CD4-positive, alpha-beta T cell treated with Interleukin-4 for 1 hour (primary cell): ENCODE results near the gene TGIF1.
"Not testable (repeated sequence)": the region's sequence is repeated elsewhere in the genome, so short reads cannot be mapped to it uniquely, and the experiment has no call there.

Experiments
- DNase-seq, 2 donors: peaks; one replicate each; pipeline ENCODE4 v3.0.0-alpha.2; 2020 to 2022

The TGIF1 gene

DNA sequence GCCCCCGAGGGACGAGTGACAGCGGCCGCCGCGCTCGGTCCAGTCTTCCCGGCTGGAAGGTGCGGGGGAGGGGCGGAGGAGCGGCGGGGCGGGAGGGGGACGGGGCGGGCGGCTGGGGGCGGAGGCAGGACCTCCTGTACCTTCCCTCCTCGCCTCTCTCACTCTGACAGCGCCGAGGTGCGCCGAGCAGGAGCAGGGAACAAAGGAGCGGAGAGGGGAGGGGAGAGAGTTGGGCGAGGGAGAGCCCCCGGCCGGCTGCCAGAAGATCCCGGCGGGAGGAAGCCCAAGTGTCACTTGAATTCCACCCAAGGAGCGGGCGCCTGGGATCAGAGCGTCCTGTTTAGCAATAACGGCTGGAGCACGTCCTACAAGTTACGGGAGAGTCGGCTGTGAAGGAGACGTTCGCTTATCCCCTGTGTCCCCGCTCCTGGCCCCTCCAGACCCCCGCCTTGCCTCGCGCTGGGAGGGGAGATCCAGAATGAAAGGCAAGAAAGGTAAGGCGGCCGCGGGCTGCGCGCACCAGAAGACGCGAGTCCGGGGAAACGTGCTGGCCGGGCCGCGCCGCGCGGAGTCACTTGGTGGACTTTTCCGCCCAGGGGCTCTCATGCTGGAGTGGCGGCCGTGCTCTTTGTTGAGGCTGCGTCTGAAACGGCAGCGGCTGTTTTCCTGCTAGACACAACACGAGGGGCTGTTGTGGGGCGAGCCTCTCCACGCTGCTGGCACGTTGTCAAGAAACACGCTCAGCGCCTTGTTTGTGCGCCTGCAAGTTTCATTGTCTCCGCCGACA lies at the start of gene TGIF1:
Gene TGIF1, plus strand, starts transcription at position 161 of the 787 bp plus-strand sequence. Its CDS starts 318 bp downstream, at position 479.
- DNase-seq: peak; percentile 79 to 84

DNA sequence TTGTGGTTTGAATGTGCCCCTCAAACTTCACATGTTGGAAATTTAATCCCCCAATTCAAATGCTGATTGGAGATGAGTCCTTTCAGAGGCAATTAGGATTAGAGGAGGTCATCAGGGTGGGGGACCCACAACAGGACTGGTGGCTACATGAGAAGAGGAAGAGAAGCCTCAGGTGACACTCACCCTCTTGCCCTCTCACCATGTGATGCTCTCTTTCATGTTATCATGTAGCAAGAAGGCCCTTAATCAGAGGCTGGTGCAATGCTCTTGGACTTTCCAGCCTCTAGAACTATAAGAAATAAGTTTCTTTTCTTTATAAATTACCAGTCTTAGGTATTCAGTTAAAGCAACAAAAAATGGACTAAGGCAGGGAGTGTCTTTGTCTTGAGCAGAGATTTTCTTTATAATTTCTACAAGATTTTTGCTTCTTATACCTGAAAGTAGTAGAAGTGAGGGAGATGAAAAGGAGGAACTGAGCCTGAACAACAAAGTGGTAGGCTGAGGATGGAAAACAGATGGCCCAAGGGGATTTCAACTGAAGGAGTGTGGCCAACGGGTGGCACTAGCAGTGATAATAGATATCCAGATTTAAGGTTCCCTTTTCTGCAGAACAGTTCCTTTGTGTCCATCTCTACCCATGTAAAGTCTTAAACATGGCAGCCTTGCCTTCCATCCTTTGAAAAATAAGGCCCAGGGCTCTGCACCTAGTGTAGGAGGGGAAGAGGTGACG lies 49.2 kb upstream of the TGIF1 start:
- DNase-seq: no peak

DNA sequence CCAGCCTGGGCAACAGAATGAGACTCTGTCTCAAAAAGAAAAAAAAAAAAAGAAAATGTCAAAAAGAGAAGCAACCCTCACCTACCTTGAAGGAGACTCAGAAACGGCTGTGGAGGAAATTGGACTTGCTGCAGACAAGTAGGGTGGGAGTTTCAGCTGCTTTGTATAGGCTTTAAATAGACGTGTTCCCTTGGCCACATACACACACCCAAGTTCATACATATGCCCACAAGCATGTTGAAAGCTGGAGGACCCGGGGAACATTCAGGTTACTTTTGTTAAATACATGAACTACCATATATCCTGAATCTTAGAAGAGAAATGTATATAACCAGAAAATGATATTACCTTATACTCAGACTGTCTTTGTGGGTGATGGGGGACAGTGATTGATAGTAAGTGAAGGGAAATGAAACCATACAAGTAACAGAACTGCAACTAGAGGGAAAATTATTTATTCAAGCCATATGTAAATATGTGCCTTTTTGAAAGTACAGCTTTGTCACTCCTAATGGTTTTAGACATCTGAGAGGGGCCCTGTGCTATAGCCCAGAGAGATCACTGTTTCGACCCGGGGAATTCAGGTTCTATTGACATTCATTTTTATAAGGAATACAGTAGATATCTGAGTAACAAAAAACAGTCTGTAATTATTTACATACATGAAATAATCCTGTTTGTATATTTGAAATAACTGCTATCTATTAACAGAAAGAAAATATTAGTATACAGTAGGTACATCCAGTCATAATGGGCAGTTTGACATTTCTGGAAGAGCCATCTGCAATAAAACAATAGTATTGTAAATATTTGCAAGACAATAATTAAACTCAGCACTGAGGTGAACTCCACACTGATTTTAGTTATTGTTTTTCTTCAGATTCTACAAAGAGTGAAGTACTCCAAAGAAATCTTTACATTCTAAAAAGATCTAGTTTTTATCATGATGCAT lies 48.0 kb upstream of the TGIF1 start:
- no peak for DNase-seq

DNA sequence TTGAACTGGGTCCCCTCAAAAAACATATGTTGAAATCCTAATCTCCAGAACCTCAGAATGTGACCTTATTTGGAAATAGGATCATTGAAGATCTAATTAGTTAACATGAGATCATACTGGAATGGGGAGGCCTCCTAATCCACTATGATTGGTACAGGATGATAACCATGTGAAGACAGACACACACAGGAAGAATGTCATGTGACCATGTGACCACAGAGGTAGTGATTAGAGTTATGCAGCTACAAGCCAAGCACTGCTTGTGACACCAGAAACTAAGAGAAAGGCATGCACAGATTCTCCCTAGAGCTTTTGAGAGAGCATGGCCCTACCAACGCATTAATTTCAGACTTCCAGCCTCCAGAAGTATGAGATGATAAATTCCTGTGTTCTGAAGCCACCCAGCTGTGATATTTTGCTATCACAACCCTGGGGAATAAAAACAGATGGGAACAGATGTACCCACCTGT lies 47.0 kb upstream of the TGIF1 start:
- peak in 1 of 2 donors; percentile 10 for DNase-seq

DNA sequence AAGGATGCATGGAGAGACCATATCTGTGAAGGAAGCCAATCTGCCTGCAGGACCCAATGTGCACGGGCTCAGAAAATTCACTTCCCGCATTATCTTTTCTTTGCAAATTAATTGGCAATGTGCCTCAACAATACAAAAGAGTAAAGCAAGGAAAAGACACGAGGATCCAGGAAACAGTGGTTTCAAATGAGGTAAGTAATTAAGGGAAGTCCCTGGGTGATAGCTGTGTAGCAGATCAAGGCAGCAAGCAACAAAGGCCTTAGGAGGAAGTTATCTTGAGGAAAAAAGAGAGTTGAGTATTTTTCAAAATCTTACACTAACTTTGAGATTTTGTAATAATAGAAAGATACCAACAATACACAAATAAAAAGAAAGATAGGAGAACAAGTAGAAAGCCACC lies 44.3 kb upstream of the TGIF1 start:
- DNase-seq: no peak

DNA sequence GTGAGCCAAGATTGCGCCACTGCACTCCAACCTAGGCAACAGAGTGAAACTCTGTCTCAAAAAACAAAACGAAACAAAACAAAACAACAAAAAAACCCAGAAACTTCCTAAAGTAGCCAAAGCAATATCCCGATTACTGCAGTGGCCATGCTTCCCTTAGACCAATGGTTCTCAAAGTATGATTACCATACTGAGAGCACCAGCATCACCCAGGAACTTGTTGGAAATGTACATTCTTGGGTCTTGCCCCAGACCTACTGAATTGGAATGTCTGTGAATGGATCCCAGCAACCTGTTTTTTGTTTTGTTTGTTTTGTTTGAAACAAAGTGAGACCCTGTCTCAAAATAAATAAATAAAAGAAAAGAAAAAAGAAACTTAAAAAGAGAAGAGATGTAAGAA lies 41.9 kb upstream of the TGIF1 start:
- DNase-seq: no peak

DNA sequence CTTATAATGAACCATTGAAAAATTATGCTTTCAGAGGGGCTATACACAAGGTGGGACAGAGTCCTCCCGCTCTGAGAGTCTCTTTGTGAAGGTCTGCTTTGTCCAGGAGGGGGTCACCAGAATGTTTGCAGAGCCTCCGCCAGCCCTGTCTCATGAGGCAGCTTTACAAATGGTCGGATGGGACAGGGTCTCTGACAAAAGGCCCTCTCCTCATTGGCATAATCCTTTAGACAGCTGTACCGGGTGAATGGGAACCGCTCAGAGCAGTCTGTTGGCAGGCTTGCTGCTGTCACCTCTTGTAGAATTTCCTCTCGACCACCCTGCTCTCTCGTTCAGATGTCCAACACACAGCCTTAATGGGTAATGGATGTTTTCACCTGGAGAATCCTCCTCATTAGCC lies 40.2 kb upstream of the TGIF1 start:
- no peak for DNase-seq

DNA sequence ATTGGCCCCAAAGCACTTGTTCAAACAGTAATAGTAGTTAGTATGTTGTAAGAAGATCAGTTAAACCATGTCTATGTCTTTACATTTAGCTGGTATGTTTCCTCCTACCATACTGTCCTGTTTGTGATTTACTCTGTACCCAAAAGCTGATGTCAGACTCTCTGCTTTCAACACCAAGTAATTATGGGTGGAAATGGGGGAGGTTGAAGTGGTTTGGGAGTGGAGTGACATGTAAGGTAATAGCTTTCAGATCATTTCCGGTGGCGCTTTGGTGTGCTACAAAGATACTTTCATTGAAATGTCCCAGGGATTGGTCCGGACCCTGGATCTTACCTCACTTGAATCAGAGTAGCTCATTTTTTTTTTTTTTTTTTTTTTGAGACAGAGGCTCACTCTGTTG lies 39.7 kb upstream of the TGIF1 start:
- DNase-seq: no peak

DNA sequence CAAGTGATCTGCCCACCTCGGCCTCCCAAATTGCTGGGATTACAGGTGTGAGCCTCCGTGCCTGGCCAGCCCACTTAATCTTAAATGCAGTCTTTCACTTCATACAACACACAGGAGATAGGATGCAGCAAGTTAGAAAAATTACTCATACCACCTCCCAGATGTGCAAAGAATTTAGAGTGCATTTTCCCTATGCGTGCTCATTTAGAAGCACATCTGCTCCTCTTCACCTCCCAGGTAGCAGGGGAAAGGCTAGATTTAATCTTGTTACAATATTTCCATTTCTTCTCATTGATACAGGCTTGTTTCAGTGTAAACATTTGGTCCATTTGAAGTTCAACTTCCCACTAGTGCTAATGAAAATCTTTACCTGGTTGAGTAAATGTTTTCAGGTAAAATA lies 39.1 kb upstream of the TGIF1 start:
- DNase-seq: not testable (repeated sequence)

DNA sequence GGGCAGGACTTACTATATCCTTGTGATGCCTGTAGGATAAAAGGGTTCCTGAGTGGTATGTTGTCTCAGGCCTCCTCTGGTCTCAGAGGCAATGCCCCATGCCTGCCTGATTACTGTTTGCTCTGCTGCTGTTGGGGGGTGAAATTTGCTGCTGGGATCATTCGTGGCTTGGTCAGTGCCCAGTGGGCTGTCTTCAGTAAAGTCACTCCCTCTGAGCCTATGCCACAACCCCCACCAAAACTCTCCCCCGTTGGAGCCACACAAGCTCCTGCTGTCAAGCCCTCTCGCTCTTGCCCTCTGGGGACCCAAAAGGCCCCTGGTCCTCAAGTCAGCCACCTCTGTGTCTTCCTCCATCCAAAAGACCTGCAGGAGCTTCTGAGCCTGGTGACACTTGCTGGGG lies 38.6 kb upstream of the TGIF1 start:
- DNase-seq: no peak

DNA sequence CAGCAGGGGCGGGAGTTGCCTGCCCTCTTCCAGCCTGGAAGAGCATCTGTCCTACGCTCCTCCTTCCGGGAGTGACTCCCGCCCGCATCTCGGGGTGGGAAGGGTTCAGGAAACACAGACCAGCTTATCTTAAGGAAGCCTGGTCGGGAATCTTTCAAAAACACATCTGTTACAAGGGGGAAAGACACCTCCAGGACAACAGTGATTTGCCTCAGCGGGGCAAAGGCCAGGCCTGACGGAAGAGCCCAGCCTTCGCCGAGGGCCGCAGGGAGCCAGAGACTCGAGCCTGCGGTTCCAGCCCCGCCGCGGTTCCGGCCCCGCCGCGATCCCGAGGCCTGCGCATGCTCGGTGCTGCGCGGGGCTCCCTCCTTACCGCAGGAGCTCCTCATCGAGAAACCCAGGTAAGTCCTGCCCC lies 38.1 kb upstream of the TGIF1 start:
- DNase-seq: peak; percentile 25 to 39

DNA sequence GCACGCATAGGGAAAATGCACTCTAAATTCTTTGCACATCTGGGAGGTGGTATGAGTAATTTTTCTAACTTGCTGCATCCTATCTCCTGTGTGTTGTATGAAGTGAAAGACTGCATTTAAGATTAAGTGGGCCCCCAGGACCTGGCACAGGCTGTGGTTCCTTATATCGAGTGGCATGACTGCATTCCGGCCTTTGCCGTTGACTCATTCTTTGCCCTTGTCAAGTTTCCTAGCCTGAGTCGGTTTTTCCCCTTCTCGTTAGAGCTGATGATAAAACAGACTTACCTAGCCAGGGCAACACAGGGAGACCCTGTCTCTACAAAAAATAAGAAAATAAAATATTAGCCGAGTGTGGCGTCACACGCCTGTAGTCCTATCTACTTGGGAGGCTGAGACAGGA lies 37.4 kb upstream of the TGIF1 start:
- not testable (repeated sequence) for DNase-seq

DNA sequence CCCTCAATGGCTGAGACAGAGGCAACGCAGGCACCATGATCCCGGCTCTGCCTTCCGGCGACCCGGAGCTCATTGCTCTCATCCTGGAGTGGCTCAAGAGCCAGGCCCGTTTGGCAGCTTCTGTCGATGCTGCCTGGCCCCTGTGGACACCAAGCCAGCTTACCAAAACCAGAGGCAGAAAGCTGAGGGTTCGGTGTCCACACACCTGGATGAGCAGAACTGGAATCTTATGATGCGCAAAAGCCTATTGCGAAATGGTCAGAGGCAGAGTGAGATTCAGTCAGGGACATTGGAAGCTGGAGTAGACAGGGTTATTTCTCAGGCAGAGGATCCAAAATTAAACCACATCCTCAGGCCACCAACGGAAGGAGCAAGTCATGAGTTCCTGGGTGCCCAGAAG lies 34.9 kb upstream of the TGIF1 start:
- no peak for DNase-seq

DNA sequence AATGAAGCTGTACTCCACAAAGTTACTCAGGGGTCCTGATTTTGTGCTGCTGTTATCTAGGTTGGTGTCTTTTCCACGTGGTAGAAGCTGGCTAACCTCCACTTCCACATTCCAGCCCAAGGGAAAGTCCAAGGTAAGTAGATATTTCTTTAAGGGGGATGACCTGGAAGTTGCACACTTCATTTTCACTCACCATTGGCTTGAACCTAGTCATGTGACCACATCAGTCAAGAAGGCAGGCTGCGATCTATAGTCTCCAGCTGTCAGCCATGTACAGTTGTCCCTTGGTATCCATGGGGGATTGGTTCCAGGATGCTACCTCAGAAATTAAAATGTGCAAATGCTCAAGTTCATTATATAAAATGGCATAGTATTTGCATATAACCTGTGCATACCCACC lies 31.9 kb upstream of the TGIF1 start:
- DNase-seq: no peak

DNA sequence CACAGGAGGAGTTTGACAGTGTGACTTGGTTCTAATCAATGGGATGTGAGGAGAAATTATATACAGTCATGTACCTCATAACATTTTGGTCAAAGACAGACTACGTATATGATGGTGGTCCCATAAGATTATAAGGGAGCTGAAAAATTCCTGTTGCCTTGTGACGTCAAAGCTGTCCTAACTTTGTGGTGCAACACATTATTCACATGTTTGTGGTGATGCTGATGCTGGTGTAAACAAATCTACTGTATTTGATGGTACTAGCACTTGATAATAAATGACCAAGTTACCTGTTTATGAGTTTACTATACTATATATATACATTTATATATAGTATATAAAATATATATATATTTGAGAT lies 29.1 kb upstream of the TGIF1 start:
- no peak for DNase-seq

DNA sequence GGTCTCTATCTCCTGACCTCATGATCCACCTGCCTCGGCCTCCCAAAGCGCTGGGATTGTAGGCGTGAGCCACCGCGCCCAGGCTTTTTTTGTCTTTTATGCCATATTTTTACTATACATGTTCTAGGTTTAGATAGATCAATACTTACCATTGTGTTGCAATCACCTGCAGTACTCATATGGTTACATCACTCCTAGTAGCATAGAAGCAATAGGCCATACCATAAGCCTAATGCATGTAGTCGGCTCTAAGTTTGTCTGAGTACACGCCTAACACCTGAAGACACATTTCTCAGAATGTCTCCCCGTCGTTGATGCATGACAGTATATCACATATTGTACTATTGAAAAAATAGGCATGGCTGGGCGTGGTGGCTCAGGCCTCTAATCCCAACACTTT lies 27.1 kb upstream of the TGIF1 start:
- no peak for DNase-seq

DNA sequence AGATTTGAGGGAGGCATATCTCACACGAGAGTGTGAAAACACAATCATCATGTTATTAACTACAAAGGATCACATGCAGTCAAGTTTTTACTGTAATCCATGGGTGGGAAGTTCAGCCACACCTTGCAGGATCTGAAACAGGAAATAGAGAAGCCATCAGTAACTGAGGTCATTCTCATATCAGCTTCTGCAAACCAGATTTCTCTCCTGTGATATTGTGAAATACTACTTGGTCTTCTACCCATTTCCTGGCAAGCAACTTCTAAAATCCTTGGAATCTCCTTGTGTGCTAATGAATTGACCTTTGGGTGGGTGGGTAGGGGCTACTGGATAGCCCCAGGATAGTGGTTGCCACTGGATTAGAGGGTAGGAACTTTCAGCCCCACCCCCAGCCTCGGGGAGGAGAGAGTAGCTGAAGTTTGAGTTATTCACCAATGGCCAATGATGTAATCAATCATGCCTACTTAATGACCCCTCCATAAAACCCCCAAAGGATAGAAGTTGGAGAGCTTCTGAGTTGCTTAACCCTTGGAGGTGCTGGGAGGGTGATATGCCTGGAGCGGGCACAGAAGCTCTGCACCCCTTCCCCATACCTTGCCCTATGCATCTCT lies 25.6 kb upstream of the TGIF1 start:
- no peak for DNase-seq

DNA sequence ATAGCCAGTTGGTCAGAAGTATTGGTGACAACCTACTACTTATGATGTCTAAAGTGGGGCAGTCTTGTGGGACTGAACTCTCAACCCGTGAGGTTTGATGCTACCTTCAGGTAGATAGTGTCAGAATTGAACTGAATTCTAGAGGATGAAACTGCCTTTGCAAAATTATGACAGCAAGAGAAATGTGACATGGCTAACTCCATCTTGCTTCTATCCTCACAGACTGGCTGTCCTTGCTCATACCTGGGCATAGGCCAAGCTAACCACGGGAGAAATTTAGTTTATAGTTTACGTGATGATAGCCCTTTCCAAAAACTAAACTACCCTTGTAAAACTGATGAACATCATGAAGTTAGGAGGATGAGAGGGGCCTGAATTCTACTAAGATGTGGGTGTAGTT lies 24.9 kb upstream of the TGIF1 start:
- DNase-seq: no peak

DNA sequence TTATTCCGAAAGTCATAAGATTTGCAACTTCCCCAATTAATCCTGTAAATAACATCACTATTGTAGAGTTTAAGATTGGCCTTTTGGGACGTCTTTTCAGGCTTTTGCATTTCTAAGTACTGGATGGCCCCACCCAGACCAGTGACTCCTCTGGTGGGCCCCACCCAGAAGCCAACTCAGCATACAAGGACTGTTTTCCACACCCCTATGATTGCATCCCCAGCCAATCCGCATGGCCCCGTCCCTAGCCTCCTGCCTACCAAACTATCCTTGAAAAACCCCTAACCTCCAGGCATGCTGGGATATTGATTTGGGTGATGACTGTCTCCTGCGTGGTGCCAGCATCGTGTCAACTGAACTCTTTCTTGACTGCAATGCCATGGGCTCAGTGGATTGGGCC lies 24.5 kb upstream of the TGIF1 start:
- DNase-seq: no peak

DNA sequence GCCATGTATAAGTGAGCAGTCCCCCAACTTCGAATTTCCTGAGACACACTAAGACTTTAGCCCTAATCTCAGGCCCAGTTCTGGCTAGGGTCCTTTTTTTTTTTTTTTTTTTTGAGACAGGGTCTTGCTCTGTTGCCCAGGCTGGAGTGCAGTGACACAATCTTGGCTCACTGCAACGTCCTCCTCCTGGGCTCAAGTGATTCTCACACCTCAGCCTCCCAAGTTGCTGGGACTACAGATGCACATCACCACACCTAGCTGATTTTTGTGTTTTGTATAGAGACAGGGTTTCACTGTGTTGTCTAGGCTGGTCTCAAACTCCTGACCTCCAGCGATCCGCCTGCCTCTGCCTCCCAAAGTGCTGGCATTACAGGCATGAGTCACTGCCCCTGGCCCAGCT lies 23.9 kb upstream of the TGIF1 start:
- no peak for DNase-seq

DNA sequence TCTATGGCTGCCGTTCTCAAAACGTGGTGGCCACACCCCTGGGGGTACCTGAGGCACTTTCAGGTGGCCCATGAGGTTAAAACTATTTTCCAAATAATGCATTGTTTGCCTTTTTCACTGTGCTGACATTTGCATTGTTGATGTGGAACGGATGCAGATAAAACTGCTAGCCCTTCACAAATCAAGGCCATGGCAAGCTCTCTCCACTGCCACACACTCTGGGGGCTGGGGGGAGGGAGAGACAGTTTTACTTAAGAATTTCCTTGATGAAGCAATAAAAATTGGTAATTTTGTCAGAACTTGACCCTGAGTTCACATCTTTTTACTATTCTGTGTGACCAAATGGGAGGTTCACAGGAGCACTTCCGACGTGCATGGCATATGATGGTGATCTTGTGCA lies 22.0 kb upstream of the TGIF1 start:
- DNase-seq: no peak

DNA sequence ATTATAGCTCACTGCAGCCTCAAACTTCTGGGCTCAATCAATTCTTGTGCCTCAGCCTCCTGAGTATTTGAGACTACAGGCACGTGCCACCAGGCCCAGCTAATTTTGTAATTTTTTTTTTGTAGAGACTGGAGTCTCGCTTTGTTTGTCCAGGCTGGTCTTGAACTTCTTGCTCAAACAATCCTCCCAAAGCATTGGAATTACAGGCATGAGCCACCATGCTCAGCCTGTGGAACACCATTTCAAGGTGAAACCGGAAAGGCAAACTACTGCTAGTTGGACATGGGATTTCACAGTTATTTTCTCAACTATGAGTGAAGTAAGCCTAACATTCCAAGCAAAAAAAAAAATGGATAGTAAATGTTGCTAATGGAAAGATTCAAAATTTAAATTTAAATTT lies 20.9 kb upstream of the TGIF1 start:
- no peak for DNase-seq

DNA sequence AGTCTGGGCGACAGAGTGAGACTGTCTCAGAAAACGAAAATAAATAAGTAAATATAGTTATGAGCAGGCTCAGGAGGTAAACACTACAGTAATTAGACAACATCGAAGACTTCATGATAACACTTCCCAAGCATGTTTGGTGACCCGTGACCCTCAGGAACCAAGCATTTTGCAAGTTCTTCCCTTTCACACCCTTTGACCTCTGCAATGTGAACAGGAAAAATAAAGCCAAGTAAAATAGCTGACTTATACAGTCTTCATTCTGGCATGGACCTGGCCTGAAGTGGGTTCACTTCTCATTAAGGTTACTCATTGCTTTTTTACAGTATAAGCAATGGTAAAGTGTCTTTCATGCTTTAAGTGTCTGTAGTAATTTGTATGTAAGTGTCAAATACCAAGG lies 15.3 kb upstream of the TGIF1 start:
- DNase-seq: no peak
